ENCODE data around the gene NFE2L3.
"Not testable (repeated sequence)": the region's sequence is repeated elsewhere in the genome, so short reads cannot be mapped to it uniquely, and the experiment has no call there.

Gene NFE2L3

GRCh38 chr7:26170663-26171062 lies 18.7 kb downstream of the NFE2L3 start:
- ATAC-seq = no peak

GRCh38 chr7:26171601-26172000 lies 19.6 kb downstream of the NFE2L3 start:
- TF ChIP-seq TCF4 (CRISPR knock-in tag; IDR thresholded peaks at IDR 0.05; ENCODE audit: borderline replicate concordance) = no peak
- TF ChIP-seq ZNF565 (CRISPR knock-in tag; conservative IDR thresholded peaks at IDR 0.05; ENCODE audit: low read depth) = no peak
- ATAC-seq = no peak

More at GRCh38 chr7:26170663-26171062, 18.7 kb downstream of the NFE2L3 start:
- no peak for TF ChIP-seq ARNTL (CRISPR knock-in tag; IDR thresholded peaks at IDR 0.05; ENCODE audit: borderline replicate concordance, low read depth)
- no peak for TF ChIP-seq PATZ1 (CRISPR knock-in tag; IDR thresholded peaks at IDR 0.05; ENCODE audit: borderline replicate concordance)
- TF ChIP-seq PPARA (CRISPR knock-in tag; IDR thresholded peaks at IDR 0.05; ENCODE audit: borderline replicate concordance) = no peak
- TF ChIP-seq OSR1 (CRISPR knock-in tag; IDR thresholded peaks at IDR 0.05) = no peak
- no peak for TF ChIP-seq BACH2 (CRISPR knock-in tag; IDR thresholded peaks at IDR 0.05; ENCODE audit: borderline replicate concordance)
- no peak for TF ChIP-seq ZNF565 (CRISPR knock-in tag; conservative IDR thresholded peaks at IDR 0.05; ENCODE audit: low read depth)
- no peak for TF ChIP-seq TSHZ2 (CRISPR knock-in tag; IDR thresholded peaks at IDR 0.05)
- TF ChIP-seq POU6F1 (CRISPR knock-in tag; IDR thresholded peaks at IDR 0.05; ENCODE audit: borderline replicate concordance, low read depth) = no peak
- no peak for TF ChIP-seq GLIS3 (CRISPR knock-in tag; IDR thresholded peaks at IDR 0.05)
- no peak for TF ChIP-seq SNAI2 (CRISPR knock-in tag; IDR thresholded peaks at IDR 0.05)
- no peak for TF ChIP-seq TCF4 (CRISPR knock-in tag; IDR thresholded peaks at IDR 0.05; ENCODE audit: borderline replicate concordance)
- TF ChIP-seq ZFP3 (CRISPR knock-in tag; IDR thresholded peaks at IDR 0.05) = no peak
- no peak for TF ChIP-seq CSDC2 (CRISPR knock-in tag; IDR thresholded peaks at IDR 0.05)
- TF ChIP-seq TOX (CRISPR knock-in tag; IDR thresholded peaks at IDR 0.05; ENCODE audit: borderline replicate concordance) = no peak
- no peak for TF ChIP-seq ESRRG (CRISPR knock-in tag; IDR thresholded peaks at IDR 0.05)
- no peak for TF ChIP-seq ZNF8 (CRISPR knock-in tag; IDR thresholded peaks at IDR 0.05)
- TF ChIP-seq ISL1 (CRISPR knock-in tag; IDR thresholded peaks at IDR 0.05) = no peak
- TF ChIP-seq ZFP30 (CRISPR knock-in tag; IDR thresholded peaks at IDR 0.05) = no peak

GRCh38 chr7:26172048-26172447 lies 20.1 kb downstream of the NFE2L3 start:
- ATAC-seq = no peak
- TF ChIP-seq TOX (CRISPR knock-in tag; IDR thresholded peaks at IDR 0.05; ENCODE audit: borderline replicate concordance) = no peak
- TF ChIP-seq PATZ1 (CRISPR knock-in tag; IDR thresholded peaks at IDR 0.05; ENCODE audit: borderline replicate concordance) = no peak
- TF ChIP-seq TSHZ2 (CRISPR knock-in tag; IDR thresholded peaks at IDR 0.05) = no peak
- TF ChIP-seq ISL1 (CRISPR knock-in tag; IDR thresholded peaks at IDR 0.05) = no peak
- no peak for TF ChIP-seq ZNF70 (CRISPR knock-in tag; IDR thresholded peaks at IDR 0.05)
- no peak for TF ChIP-seq SNAI2 (CRISPR knock-in tag; IDR thresholded peaks at IDR 0.05)
- TF ChIP-seq CREB5 (CRISPR knock-in tag; IDR thresholded peaks at IDR 0.05; ENCODE audit: low read depth) = no peak
- TF ChIP-seq ZNF565 (CRISPR knock-in tag; conservative IDR thresholded peaks at IDR 0.05; ENCODE audit: low read depth) = no peak
- no peak for TF ChIP-seq CSRNP3 (CRISPR knock-in tag; IDR thresholded peaks at IDR 0.05)
- TF ChIP-seq BACH2 (CRISPR knock-in tag; IDR thresholded peaks at IDR 0.05; ENCODE audit: borderline replicate concordance) = no peak
- TF ChIP-seq RARB (CRISPR knock-in tag; IDR thresholded peaks at IDR 0.05) = no peak
- no peak for TF ChIP-seq ARNTL (CRISPR knock-in tag; IDR thresholded peaks at IDR 0.05; ENCODE audit: borderline replicate concordance, low read depth)
- no peak for TF ChIP-seq OSR1 (CRISPR knock-in tag; IDR thresholded peaks at IDR 0.05)
- no peak for TF ChIP-seq PPARA (CRISPR knock-in tag; IDR thresholded peaks at IDR 0.05; ENCODE audit: borderline replicate concordance)
- no peak for TF ChIP-seq CSDC2 (CRISPR knock-in tag; IDR thresholded peaks at IDR 0.05)

GRCh38 chr7:26175903-26176302 lies 23.9 kb downstream of the NFE2L3 start:
- not testable (repeated sequence) for ATAC-seq

All from SK-N-SH treated with all-trans-retinoic acid at 6 μM for 48 hours (cell line).